Gastroesophageal sphincter (tissue), 4 donors: ENCODE measurements around the gene MBD2. TPM values are rescaled to one million over a fixed set of nuclear protein-coding genes. Genes with fewer than 3 reads are reported as not detected.

Source experiments
- ATAC-seq: fragments of 150-250 bp; one replicate; pipeline ENCODE4 v1.9.1; 2016; ENCODE audit warnings: mild to moderate bottlenecking, moderate library complexity
- H3K27ac ChIP-seq, 4 donors: fragments of 200-600 bp; sonication (generic) in 3 of 4; 1 replicate in 3 of 4; 2 replicates in 1 of 4; pipeline ENCODE4 v1.5.1; 2016 to 2019
- H3K27me3 ChIP-seq: fragments of 200-600 bp; sonication (generic); one replicate; pipeline ENCODE4 v1.5.1; 2019
- H3K36me3 ChIP-seq, 2 donors: fragments of 200-600 bp; sonication (generic); one replicate each; pipeline ENCODE4 v1.5.1; 2019; ENCODE audit warnings: control low read depth in 1 of 2
- H3K4me1 ChIP-seq, 3 donors: fragments of 200-600 bp; sonication (generic); 1 replicate in 2 of 3; 2 replicates in 1 of 3; pipeline ENCODE4 v1.5.1; 2016 to 2019; ENCODE audit warnings: control low read depth in 2 of 3
- H3K4me3 ChIP-seq, 2 donors: fragments of 200-600 bp; sonication (generic); one replicate each; pipeline ENCODE4 v1.5.1; 2019; ENCODE audit warnings: mild to moderate bottlenecking in 1 of 2, moderate library complexity in 1 of 2
- H3K9me3 ChIP-seq, 3 donors: fragments of 200-600 bp; sonication (generic); one replicate each; pipeline ENCODE4 v1.5.1; 2017 to 2019; ENCODE audit warnings: control low read depth in 2 of 3
- CTCF ChIP-seq, 4 experiments: fragments of 200-600 bp in 2 of 4; fragments of 450-650 bp in 2 of 4; sonication (generic) in 1 of 4; IDR thresholded peaks; one replicate each; pipeline ENCODE4 v1.5.1; 2017 to 2019; ENCODE audit warnings: antibody characterized with exemption in 4 of 4, mild to moderate bottlenecking in 2 of 4, moderate library complexity in 2 of 4
- EP300 ChIP-seq: sonication (generic); formaldehyde crosslinking; IDR thresholded peaks from one replicate; pipeline ENCODE4 v1.6.1; 2017; ENCODE audit warnings: antibody characterized with exemption, mild to moderate bottlenecking
- POLR2A ChIP-seq, 2 donors: fragments of 450-650 bp; IDR thresholded peaks; one replicate each; pipeline ENCODE4 v1.6.1; 2017; ENCODE audit warnings: antibody characterized with exemption in 2 of 2, mild to moderate bottlenecking in 2 of 2, moderate library complexity in 1 of 2
- POLR2AphosphoS5 ChIP-seq: sonication (generic); formaldehyde crosslinking; IDR thresholded peaks from one replicate; pipeline ENCODE4 v1.6.1; 2017; ENCODE audit warnings: antibody characterized with exemption
- WGBS, 2 donors: methylation state at CpG; one replicate each; pipeline ENCODE4 v1.1.5; 2018; ENCODE audit warnings: low coverage in 1 of 2; 5-methylcytosine and 5-hydroxymethylcytosine counted together
- total RNA-seq, 4 donors: library from RNA; depleted of rRNA; stranded (reverse); fragments of >200 nt; gene quantifications; one replicate each; pipeline ENCODE4 v1.1.0, GENCODE V29; 2016

MBD2 gene
- total RNA-seq, 4 donors from 2014 or later = 29.5 to 48.5 (median 36.1) TPM

DNA sequence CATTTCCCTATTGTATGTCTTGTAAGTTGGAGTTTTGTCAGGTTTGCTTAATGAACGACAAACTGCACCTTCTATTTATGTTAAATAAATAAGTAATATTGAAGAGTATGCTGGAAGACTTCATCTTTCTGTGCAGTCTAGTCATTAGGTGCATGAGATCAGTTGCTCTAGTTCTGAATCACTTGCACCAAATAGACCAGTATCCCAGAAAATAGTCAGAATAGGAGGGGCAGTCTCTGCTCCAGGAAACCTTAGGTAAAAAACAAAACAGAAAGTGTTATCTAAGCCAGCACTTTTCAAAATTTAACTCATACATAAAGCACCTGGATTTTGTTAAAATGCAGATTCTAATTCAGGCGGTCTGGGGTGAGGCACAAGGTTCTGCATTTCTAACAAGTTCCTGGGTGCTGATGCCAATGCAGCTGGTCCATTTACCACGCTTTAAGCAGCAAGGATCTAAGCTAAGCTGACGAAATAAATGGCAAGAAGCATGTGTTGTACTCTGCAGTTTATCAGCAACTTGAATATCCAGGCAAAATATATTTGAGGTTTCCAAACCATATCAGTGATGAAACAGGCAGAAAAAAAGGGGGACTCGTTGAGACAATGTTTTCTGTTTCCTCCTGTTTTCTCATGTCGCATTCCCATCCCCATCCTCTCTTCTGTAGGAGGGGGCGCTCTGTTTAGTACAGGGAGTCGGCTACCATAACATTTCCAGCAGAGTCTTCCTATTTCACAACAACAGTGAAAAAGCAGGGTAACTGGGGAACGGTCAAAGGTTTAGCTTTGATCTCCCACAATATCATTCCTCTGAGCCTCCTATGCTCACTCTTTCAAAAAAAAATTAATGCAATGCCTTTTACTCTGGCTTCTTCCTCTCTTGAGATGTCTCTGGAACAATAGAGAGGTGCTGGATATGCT, 106.4 kb downstream of the MBD2 start:
- no peak for ATAC-seq

DNA sequence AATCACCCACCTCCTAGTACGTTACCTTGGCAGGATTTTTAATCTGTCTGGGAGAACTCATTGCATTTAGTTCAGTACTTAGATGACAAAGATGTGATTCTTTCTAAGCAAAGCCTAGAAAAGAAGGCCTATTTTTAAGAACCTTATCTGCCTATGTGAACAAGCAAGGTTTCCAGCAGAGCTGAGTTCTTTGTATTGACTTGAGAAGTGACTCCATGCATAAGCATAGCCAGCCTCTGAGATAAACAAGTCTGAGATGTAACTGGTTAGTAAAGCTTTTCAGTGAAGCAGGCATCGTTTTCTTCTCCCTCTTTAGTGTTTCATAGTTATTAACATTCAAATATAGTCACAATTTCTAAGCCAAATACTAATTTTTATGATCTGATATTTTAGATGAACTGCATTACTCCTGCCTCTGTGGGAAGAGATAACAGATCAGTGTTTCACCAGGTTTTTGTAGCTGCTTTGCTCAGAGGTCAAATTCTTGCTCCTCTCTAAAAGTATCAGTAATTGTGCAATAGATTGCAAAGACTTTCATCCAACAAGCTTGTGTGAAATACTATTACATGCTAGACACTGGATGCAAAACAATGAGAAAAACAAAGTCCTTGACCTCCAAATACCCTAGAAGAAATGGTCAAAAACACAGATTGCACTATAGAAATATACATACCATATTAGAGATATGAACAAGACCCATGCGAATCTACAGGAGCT, 107.8 kb downstream of the MBD2 start:
- Histone ChIP-seq H3K4me1 (no peaks in the 10 kb centered on the region), H3K4me3 (no peak overlapping the region), H3K27ac (no peak overlapping the region), H3K36me3 (no peaks in the 10 kb centered on the region), H3K27me3 (no peaks in the 10 kb centered on the region), H3K9me3 (no peaks in the 10 kb centered on the region)
- 61 to 65% methylated on average over 3 of the region's 3 CpGs for WGBS, 2 donors
- no peak for TF ChIP-seq POLR2A (IDR thresholded peaks at IDR 0.05)
- TF ChIP-seq CTCF (IDR thresholded peaks at IDR 0.05) = no peak
- no peak for TF ChIP-seq POLR2AphosphoS5
- TF ChIP-seq EP300 = no peak
- no peak for ATAC-seq

More for the DNA sequence above, 106.4 kb downstream of the MBD2 start:
- Histone ChIP-seq H3K4me1 (no peaks in the 10 kb centered on the region), H3K27me3 (no peaks in the 10 kb centered on the region), H3K4me3 (no peak overlapping the region), H3K27ac (no peak overlapping the region), H3K36me3 (no peaks in the 10 kb centered on the region), H3K9me3 (no peaks in the 10 kb centered on the region)
- TF ChIP-seq POLR2A (IDR thresholded peaks at IDR 0.05) (no peak), EP300 (no peak), POLR2AphosphoS5 (no peak), CTCF (IDR thresholded peaks at IDR 0.05) (no peak)
- WGBS, 2 donors = 47 to 62% methylated on average over 7 to 9 of the region's 9 CpGs

DNA sequence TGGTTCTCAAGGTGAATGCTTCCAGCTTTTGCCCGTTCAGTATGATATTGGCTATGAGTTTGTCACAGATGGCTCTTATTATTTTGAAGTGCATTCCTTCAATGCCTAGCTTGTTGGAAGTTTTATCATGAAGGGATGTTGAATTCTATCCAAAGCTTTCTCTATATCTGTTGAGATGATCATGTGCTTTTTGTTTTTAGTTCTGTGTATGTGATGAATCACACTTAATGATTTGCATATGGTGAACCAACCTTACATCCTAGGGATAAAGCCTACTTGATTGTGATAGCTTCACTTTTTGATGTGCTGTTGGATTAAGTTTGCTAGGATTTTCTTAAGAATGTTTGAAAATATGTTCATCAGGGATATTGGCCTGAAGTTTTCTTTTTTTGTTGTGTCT, 112.1 kb downstream of the MBD2 start:
- Histone ChIP-seq H3K27ac (no peak overlapping the region), H3K4me1 (no peaks in the 10 kb centered on the region), H3K9me3 (no peaks in the 10 kb centered on the region), H3K27me3 (no peaks in the 10 kb centered on the region), H3K36me3 (no peaks in the 10 kb centered on the region), H3K4me3 (no peak overlapping the region)
- no peak for ATAC-seq
- TF ChIP-seq POLR2A (IDR thresholded peaks at IDR 0.05) (no peak), POLR2AphosphoS5 (no peak), EP300 (no peak), CTCF (IDR thresholded peaks at IDR 0.05) (no peak)
- 90 to 100% methylated on average over 1 of the region's 1 CpG for WGBS, 2 donors

- 86 to 93% methylated on average over 2 to 3 of the region's 3 CpGs for WGBS, 2 donors
- TF ChIP-seq POLR2AphosphoS5 (no peak), EP300 (no peak), CTCF (IDR thresholded peaks at IDR 0.05) (no peak), POLR2A (IDR thresholded peaks at IDR 0.05) (no peak)
- Histone ChIP-seq H3K27me3 (no peaks in the 10 kb centered on the region), H3K9me3 (no peaks in the 10 kb centered on the region), H3K4me3 (no peak overlapping the region), H3K36me3 (no peaks in the 10 kb centered on the region), H3K27ac (no peak overlapping the region), H3K4me1 (no peaks in the 10 kb centered on the region)
- no peak for ATAC-seq
Measured at GRCh38 chr18:54109131-54109683, 115.3 kb downstream of the MBD2 start.
